Activated naive CD4-positive, alpha-beta T cell treated with anti-CD3 and anti-CD28 coated beads, Interleukin-2, amount 50 U/mL, for 24 hours (primary cell): ENCODE results near the gene DNM1L.
"Not testable (repeated sequence)": the region's sequence is repeated elsewhere in the genome, so short reads cannot be mapped to it uniquely, and the experiment has no call there.

Experiments used
- H3K27ac Mint-ChIP-seq: one replicate; pipeline ENCODE4 v1.8.0; 2021; ENCODE audit warnings: mild to moderate bottlenecking, mixed read lengths
- H3K27me3 Mint-ChIP-seq: one replicate; pipeline ENCODE4 v1.8.0; 2021; ENCODE audit warnings: mixed read lengths
- H3K36me3 Mint-ChIP-seq: one replicate; pipeline ENCODE4 v1.8.0; 2021; ENCODE audit warnings: mixed read lengths
- H3K4me1 Mint-ChIP-seq: one replicate; pipeline ENCODE4 v1.8.0; 2021; ENCODE audit warnings: mixed read lengths
- H3K4me3 Mint-ChIP-seq: one replicate; pipeline ENCODE4 v1.8.0; 2021; ENCODE audit warnings: mild to moderate bottlenecking, mixed read lengths
- H3K9me3 Mint-ChIP-seq: one replicate; pipeline ENCODE4 v1.8.0; 2021; ENCODE audit warnings: mixed read lengths

The DNM1L gene

DNA sequence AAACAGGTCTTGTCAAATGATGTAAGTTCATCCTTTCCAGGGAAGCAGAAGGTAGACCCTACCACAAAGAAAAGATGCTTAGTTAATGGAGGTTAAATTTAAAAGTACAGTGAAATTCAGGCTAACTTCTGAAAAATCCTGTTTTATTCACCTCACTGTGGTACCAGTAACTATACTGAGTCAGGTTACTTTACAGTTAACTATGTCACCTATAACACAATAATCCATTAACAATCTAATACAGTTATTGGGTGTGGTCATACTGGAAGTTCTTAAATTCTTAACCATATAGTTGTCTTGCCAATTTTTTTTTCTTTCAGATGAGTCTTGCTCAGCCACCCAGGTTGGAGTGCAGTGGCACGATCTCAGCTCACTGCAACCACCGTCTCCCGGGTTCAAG lies 46.2 kb downstream of the DNM1L start:
- H3K27me3 Mint-ChIP-seq, H3K4me3 Mint-ChIP-seq, H3K27ac Mint-ChIP-seq, H3K9me3 Mint-ChIP-seq, H3K4me1 Mint-ChIP-seq, H3K36me3 Mint-ChIP-seq: not testable (repeated sequence)

DNA sequence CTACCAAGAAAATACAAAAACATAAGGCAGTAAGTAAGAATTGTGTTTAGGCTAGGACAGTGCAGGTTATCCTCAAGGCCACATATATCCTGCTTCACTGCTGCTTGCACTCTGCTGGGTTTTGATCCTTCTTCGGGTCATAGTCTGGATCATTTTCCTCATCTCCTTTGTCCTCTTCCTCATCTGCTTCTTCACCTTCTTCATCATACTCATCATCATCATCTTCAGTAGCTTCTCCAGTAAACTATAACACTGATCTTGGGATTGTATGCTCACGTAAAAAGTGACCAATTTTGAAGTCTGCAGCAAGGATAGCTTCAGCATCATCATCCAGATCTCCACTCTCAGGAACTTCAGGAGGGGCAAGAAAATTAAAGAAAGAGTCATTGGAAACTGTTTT lies 47.2 kb downstream of the DNM1L start:
- Mint-ChIP-seq H3K27me3 (no peaks in the 10 kb centered on the region), H3K36me3 (peaks cover 8% of the 10 kb centered on the region), H3K9me3 (no peaks in the 10 kb centered on the region), H3K4me3 (no peak overlapping the region), H3K27ac (no peak overlapping the region), H3K4me1 (no peaks in the 10 kb centered on the region)

GRCh38 chr12:32727237-32727636 lies 48.1 kb downstream of the DNM1L start:
- H3K4me3 Mint-ChIP-seq: no peak overlapping the region
- H3K27ac Mint-ChIP-seq: peak overlapping the region; percentile 56
- H3K36me3 Mint-ChIP-seq: peaks cover 8% of the 10 kb centered on the region
- no peaks in the 10 kb centered on the region for H3K9me3 Mint-ChIP-seq
- H3K27me3 Mint-ChIP-seq: no peaks in the 10 kb centered on the region
- H3K4me1 Mint-ChIP-seq: no peaks in the 10 kb centered on the region

DNA sequence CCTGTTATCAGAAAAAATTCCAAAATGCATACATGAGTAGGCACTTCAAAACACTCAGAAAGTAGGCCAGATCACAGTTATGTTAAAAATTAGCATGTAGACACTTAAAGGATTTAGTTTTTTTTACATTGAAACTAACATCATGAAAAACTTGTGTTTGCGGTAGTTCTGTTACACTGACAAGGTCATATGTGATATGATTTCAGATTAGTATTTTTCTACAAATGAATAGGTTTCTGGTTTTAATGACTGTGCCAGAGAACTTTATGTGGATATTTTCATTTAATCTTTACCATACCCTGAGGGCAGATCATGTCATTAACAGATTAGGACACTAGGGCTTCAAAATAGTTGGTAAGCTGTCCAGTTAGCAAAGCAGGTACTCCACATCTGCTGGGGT lies 55.9 kb downstream of the DNM1L start:
- Mint-ChIP-seq H3K36me3 (peaks cover 7% of the 10 kb centered on the region), H3K27me3 (no peaks in the 10 kb centered on the region), H3K4me3 (no peak overlapping the region), H3K9me3 (no peaks in the 10 kb centered on the region), H3K27ac (peak overlapping the region; percentile 36), H3K4me1 (peaks cover 15% of the 10 kb centered on the region)

GRCh38 chr12:32736445-32736844 lies 57.3 kb downstream of the DNM1L start:
- Mint-ChIP-seq H3K27me3 (no peaks in the 10 kb centered on the region), H3K9me3 (no peaks in the 10 kb centered on the region), H3K36me3 (peaks cover 5% of the 10 kb centered on the region), H3K4me1 (peaks cover 15% of the 10 kb centered on the region), H3K27ac (no peak overlapping the region), H3K4me3 (no peak overlapping the region)

DNA sequence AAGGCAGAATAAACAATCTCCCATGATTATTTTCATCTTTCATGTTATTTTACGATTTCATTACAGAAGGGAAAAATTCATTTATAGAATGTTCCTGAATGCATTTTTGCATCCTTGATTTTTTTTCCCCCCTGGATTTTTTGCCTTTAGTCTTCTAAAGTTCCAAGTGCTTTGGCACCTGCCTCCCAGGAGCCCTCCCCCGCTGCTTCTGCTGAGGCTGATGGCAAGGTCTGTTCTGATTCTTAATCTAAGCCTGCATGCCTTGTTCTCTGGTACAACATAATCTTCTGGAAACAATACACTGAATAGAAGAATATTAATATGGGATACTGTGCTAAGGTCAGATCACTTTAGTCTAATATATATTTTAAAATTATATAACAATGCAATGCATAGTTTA lies 58.6 kb downstream of the DNM1L start:
- Mint-ChIP-seq H3K36me3 (peaks cover 5% of the 10 kb centered on the region), H3K4me3 (no peak overlapping the region), H3K4me1 (peaks cover 15% of the 10 kb centered on the region), H3K27ac (peak overlapping the region; percentile 14), H3K27me3 (no peaks in the 10 kb centered on the region), H3K9me3 (no peaks in the 10 kb centered on the region)

GRCh38 chr12:32739279-32739678 lies 60.2 kb downstream of the DNM1L start:
- Mint-ChIP-seq H3K9me3 (no peaks in the 10 kb centered on the region), H3K4me1 (peaks cover 20% of the 10 kb centered on the region), H3K27me3 (no peaks in the 10 kb centered on the region), H3K27ac (peak overlapping the region; percentile 38), H3K36me3 (peaks cover 5% of the 10 kb centered on the region), H3K4me3 (no peak overlapping the region)

- H3K36me3 Mint-ChIP-seq: peaks cover 4% of the 10 kb centered on the region
- no peaks in the 10 kb centered on the region for H3K27me3 Mint-ChIP-seq
- H3K9me3 Mint-ChIP-seq: no peaks in the 10 kb centered on the region
- H3K27ac Mint-ChIP-seq: no peak overlapping the region
- H3K4me1 Mint-ChIP-seq: peaks cover 24% of the 10 kb centered on the region
- H3K4me3 Mint-ChIP-seq: no peak overlapping the region
Measured at GRCh38 chr12:32742133-32742532, 63.0 kb downstream of the DNM1L start.

- peaks cover 7% of the 10 kb centered on the region for H3K36me3 Mint-ChIP-seq
- no peaks in the 10 kb centered on the region for H3K9me3 Mint-ChIP-seq
- H3K27me3 Mint-ChIP-seq: no peaks in the 10 kb centered on the region
- no peak overlapping the region for H3K4me3 Mint-ChIP-seq
- H3K27ac Mint-ChIP-seq: peak overlapping the region; percentile 8
- peaks cover 25% of the 10 kb centered on the region for H3K4me1 Mint-ChIP-seq
Measured at GRCh38 chr12:32743264-32743663, 64.2 kb downstream of the DNM1L start.

- Mint-ChIP-seq H3K9me3 (no peaks in the 10 kb centered on the region), H3K27ac (peak overlapping the region; percentile 27), H3K4me1 (peaks cover 18% of the 10 kb centered on the region), H3K36me3 (peaks cover 8% of the 10 kb centered on the region), H3K4me3 (peak overlapping the region; percentile 94), H3K27me3 (no peaks in the 10 kb centered on the region)
Measured at GRCh38 chr12:32753605-32754004, 74.5 kb downstream of the DNM1L start.

GRCh38 chr12:32754111-32754510 lies 75.0 kb downstream of the DNM1L start:
- peaks cover 8% of the 10 kb centered on the region for H3K36me3 Mint-ChIP-seq
- H3K27ac Mint-ChIP-seq: peak overlapping the region; percentile 27
- H3K4me1 Mint-ChIP-seq: peaks cover 18% of the 10 kb centered on the region
- no peaks in the 10 kb centered on the region for H3K27me3 Mint-ChIP-seq
- H3K9me3 Mint-ChIP-seq: no peaks in the 10 kb centered on the region
- H3K4me3 Mint-ChIP-seq: peak overlapping the region; percentile 94

DNA sequence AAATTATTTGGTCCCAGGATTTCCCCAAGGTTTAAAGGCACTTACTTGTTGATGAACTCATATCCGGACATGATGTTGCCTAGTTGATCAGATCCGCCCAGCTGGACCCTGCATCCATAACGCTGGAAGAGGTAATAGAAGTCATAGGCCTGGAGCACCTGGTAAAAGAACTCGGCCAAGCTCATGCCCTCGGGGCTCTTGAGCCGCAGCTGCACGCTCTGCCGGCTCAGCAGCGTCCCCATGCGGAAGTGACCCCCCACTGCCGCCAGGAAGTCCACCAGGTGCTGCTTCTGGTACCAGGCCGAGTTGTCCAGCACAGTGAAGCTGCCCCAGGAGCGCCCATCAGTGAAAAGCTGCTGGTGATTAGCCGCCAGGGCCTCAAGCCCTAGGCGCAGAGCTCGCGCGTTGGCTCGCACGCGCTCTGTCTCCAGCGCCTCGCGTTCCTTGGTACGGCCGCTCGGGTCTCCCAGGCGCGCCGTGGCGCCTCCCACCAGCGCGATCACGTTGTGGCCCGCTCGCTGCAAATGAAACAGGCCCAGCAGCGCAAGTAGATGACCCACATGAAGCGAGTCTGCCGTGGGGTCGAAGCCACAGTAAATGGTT lies 76.1 kb downstream of the DNM1L start:
- Mint-ChIP-seq H3K9me3 (no peaks in the 10 kb centered on the region), H3K27me3 (no peaks in the 10 kb centered on the region), H3K27ac (peak overlapping the region; percentile 88), H3K4me3 (peak overlapping the region; percentile 94), H3K4me1 (peaks cover 18% of the 10 kb centered on the region), H3K36me3 (peaks cover 8% of the 10 kb centered on the region)

DNA sequence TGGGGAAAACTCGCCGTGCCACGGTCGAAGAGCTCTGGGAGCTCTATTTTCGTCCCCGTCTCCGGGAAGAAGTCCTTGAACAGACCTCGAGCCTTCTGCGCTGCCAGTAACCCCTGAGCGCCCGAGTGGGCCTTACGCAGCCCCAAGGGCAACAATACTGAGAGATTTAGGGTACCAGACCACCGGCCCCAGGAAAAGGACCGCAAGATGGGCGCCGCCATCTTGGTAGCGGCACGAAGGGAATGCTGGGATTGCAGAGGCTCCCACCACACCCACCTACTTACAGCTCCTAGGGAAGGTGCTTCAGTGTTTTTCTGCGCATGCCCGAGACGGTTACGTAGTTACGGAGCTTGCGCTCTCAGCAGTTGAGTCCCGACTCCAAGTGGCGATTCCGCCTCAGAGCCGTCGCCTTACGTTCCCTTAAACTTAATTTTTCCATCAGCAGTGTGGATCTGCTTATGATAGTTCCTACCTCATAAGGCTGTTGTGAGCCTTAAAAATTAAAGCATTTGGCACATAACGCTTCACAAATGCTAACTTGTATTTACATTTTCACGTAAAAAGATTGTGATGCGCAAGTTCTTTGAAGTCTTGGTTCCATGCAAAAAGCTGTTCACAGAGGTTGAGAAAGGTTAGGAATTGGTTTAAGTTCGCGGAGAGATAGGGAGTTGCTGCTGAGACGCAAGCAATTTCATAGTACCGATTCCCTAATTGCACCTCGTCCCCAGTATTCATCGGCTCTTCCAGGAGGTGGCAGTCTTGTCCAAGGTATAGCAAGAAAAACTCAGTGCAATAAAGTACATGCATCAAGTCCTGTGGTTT lies 76.8 kb downstream of the DNM1L start, which contains the start of gene YARS2:
Gene YARS2 (minus strand): TSS at position 244 of the 822 bp plus-strand sequence. CDS start 23 bp downstream, at position 221.
- peaks cover 18% of the 10 kb centered on the region for H3K4me1 Mint-ChIP-seq
- H3K9me3 Mint-ChIP-seq: no peaks in the 10 kb centered on the region
- peak within 1 kb of the TSS; percentile 94 for H3K4me3 Mint-ChIP-seq
- H3K36me3 Mint-ChIP-seq: peaks cover 8% of the 10 kb centered on the region
- H3K27me3 Mint-ChIP-seq: no peaks in the 10 kb centered on the region
- peak within 1 kb of the TSS; percentile 88 for H3K27ac Mint-ChIP-seq

GRCh38 chr12:32756476-32757066 lies 77.5 kb downstream of the DNM1L start:
- peaks cover 6% of the 10 kb centered on the region for H3K36me3 Mint-ChIP-seq
- no peaks in the 10 kb centered on the region for H3K27me3 Mint-ChIP-seq
- H3K4me1 Mint-ChIP-seq: peaks cover 18% of the 10 kb centered on the region
- peak overlapping the region; percentile 88 for H3K27ac Mint-ChIP-seq
- peak overlapping the region; percentile 94 for H3K4me3 Mint-ChIP-seq
- H3K9me3 Mint-ChIP-seq: no peaks in the 10 kb centered on the region

GRCh38 chr12:32757157-32757556 lies 78.1 kb downstream of the DNM1L start:
- H3K27me3 Mint-ChIP-seq: peaks cover 1% of the 10 kb centered on the region
- peak overlapping the region; percentile 41 for H3K27ac Mint-ChIP-seq
- peaks cover 18% of the 10 kb centered on the region for H3K4me1 Mint-ChIP-seq
- H3K4me3 Mint-ChIP-seq: no peak overlapping the region
- H3K9me3 Mint-ChIP-seq: no peaks in the 10 kb centered on the region
- H3K36me3 Mint-ChIP-seq: peaks cover 6% of the 10 kb centered on the region

GRCh38 chr12:32761716-32762115 lies 82.6 kb downstream of the DNM1L start:
- no peaks in the 10 kb centered on the region for H3K36me3 Mint-ChIP-seq
- H3K27me3 Mint-ChIP-seq: peaks cover 3% of the 10 kb centered on the region
- H3K4me1 Mint-ChIP-seq: no peaks in the 10 kb centered on the region
- H3K9me3 Mint-ChIP-seq: no peaks in the 10 kb centered on the region
- no peak overlapping the region for H3K27ac Mint-ChIP-seq
- no peak overlapping the region for H3K4me3 Mint-ChIP-seq
